NK-92 treated with Interleukin-12 subunit alpha and Interleukin-12 subunit beta, amount 100 ng/mL, for 24 hours (cell line): ENCODE measurements around the gene NAB1.
"Not testable (repeated sequence)": the region's sequence is repeated elsewhere in the genome, so short reads cannot be mapped to it uniquely, and the experiment has no call there.

ENCODE experiments used
- DNase-seq: peaks from one replicate; lab custom pipeline; 2025; lab: John Stamatoyannopoulos, UW

NAB1 gene

GRCh38 chr2:190649035-190649797 is at the start of gene NAB1:
Gene NAB1, plus strand, starts transcription at chr2:190649083. Its CDS starts 10,094 bp downstream, at chr2:190659177.
- peak; percentile 71 for DNase-seq

- DNase-seq = no peak
Observed at GRCh38 chr2:190599546-190600220, 49.2 kb upstream of the NAB1 start.

- no peak for DNase-seq
Observed at GRCh38 chr2:190600293-190601103, 48.4 kb upstream of the NAB1 start.

- no peak for DNase-seq
Observed at GRCh38 chr2:190603374-190603773, 45.5 kb upstream of the NAB1 start.

- no peak for DNase-seq
Observed at GRCh38 chr2:190607014-190607597, 41.8 kb upstream of the NAB1 start.

- no peak for DNase-seq
Observed at GRCh38 chr2:190607657-190608357, 41.1 kb upstream of the NAB1 start.

- DNase-seq = not testable (repeated sequence)
Observed at GRCh38 chr2:190608863-190609262, 40.0 kb upstream of the NAB1 start.

GRCh38 chr2:190609397-190609796 is 39.5 kb upstream of the NAB1 start:
- DNase-seq = not testable (repeated sequence)

- not testable (repeated sequence) for DNase-seq
Observed at GRCh38 chr2:190610528-190610927, 38.4 kb upstream of the NAB1 start.

- no peak for DNase-seq
Observed at GRCh38 chr2:190615555-190616200, 33.2 kb upstream of the NAB1 start.

GRCh38 chr2:190618030-190618429 is 30.9 kb upstream of the NAB1 start:
- DNase-seq = no peak

GRCh38 chr2:190625691-190626090 is 23.2 kb upstream of the NAB1 start:
- DNase-seq = no peak

GRCh38 chr2:190626641-190627210 is 22.2 kb upstream of the NAB1 start:
- DNase-seq = no peak

GRCh38 chr2:190627448-190628412 is 21.2 kb upstream of the NAB1 start:
- DNase-seq = no peak

- DNase-seq = no peak
Observed at GRCh38 chr2:190628591-190629319, 20.1 kb upstream of the NAB1 start.

GRCh38 chr2:190634381-190634780 is 14.5 kb upstream of the NAB1 start:
- no peak for DNase-seq

- no peak for DNase-seq
Observed at GRCh38 chr2:190635781-190636180, 13.1 kb upstream of the NAB1 start.

GRCh38 chr2:190636361-190636760 is 12.5 kb upstream of the NAB1 start:
- DNase-seq = no peak

- no peak for DNase-seq
Observed at GRCh38 chr2:190637281-190637734, 11.6 kb upstream of the NAB1 start.
